PC-3 (cell line): ENCODE data around the gene CUEDC2. TPM values are rescaled to one million over a fixed set of nuclear protein-coding genes. Genes with fewer than 3 reads are reported as not detected.

Source experiments
- ATAC-seq: fragments of 200-7000 bp; cut with Tn5 transposase; 2 replicates; pipeline ENCODE4 v1.9.1; 2020; ENCODE audit warnings: mild to moderate bottlenecking, moderate library complexity
- BruUV-seq: library from RNA; stranded (reverse); fragments of 400-500 nt; replicated peaks from 2 replicates; lab custom pipeline; 2021; lab: Mats Ljungman, UMichigan
- CTCF ChIA-PET: fragments of 300-600 bp; sonication (Branson Sonifier 250); formaldehyde crosslinking; loops from one replicate; lab custom pipeline; 2022; ENCODE audit warnings: antibody characterized with exemption; lab: Charles Lee
- POLR2A ChIA-PET: fragments of 300-600 bp; sonication (Branson Sonifier 250); formaldehyde crosslinking; loops from one replicate; lab custom pipeline; 2022; ENCODE audit warnings: antibody characterized with exemption; ENCODE audit not compliant: unreplicated experiment; lab: Charles Lee
- DNase-seq: peaks from one replicate; pipeline ENCODE4 v3.0.0-alpha.2; 2015
- H2AFZ ChIP-seq: fragments of 300-600 bp; sonication (generic); 2 replicates; pipeline ENCODE4 v1.6.0; 2016; ENCODE audit warnings: antibody characterized with exemption, low read length
- H3F3A ChIP-seq: fragments of 300-600 bp; sonication (generic); one replicate; pipeline ENCODE4 v1.6.0; 2017; ENCODE audit warnings: antibody characterized with exemption, low read length, control low read depth, mild to moderate bottlenecking; ENCODE audit not compliant: unreplicated experiment
- H3K27ac ChIP-seq: fragments of 300-600 bp; sonication (generic); 2 replicates; pipeline ENCODE4 v1.5.1; 2016; ENCODE audit warnings: mild to moderate bottlenecking, low read length
- H3K27me3 ChIP-seq: fragments of 300-600 bp; sonication (generic); 2 replicates; pipeline ENCODE4 v1.6.1; 2016; ENCODE audit warnings: low read length, mixed read lengths
- H3K36me3 ChIP-seq: fragments of 300-600 bp; sonication (generic); 2 replicates; pipeline ENCODE4 v1.6.1; 2016; ENCODE audit warnings: low read depth, mixed run types, low read length, mixed read lengths
- H3K4me1 ChIP-seq: fragments of 300-600 bp; sonication (generic); 2 replicates; pipeline ENCODE4 v1.5.1; 2016; ENCODE audit warnings: low read length; ENCODE audit not compliant: insufficient read depth
- H3K4me2 ChIP-seq: fragments of 300-600 bp; sonication (generic); 2 replicates; pipeline ENCODE4 v1.6.0; 2016; ENCODE audit warnings: low read length
- H3K4me3 ChIP-seq: fragments of 300-600 bp; sonication (generic); 2 replicates; pipeline ENCODE4 v1.5.1; 2016; ENCODE audit warnings: mild to moderate bottlenecking, low read length, mixed read lengths
- H3K79me2 ChIP-seq: fragments of 300-600 bp; sonication (generic); 2 replicates; pipeline ENCODE4 v1.6.1; 2017; ENCODE audit warnings: low read length, mixed read lengths
- H3K9ac ChIP-seq: fragments of 300-600 bp; sonication (generic); 2 replicates; pipeline ENCODE4 v1.6.0; 2016; ENCODE audit warnings: mild to moderate bottlenecking, low read length
- H3K9me2 ChIP-seq: fragments of 300-600 bp; sonication (generic); replicated peaks from 2 replicates; pipeline ENCODE4 v1.6.1; 2016; ENCODE audit warnings: mixed run types, low read length, mixed read lengths
- H3K9me3 ChIP-seq: fragments of 300-600 bp; sonication (generic); 2 replicates; pipeline ENCODE4 v1.6.1; 2016; ENCODE audit warnings: low read length, mixed read lengths
- H4K20me1 ChIP-seq: fragments of 300-600 bp; sonication (generic); 2 replicates; pipeline ENCODE4 v1.6.1; 2016; ENCODE audit warnings: low read length, mixed read lengths
- EZH2 ChIP-seq: fragments of 300-600 bp; sonication (generic); IDR thresholded peaks from one replicate; pipeline ENCODE4 v1.6.1; 2017; ENCODE audit warnings: antibody characterized with exemption, mild to moderate bottlenecking, low read length; ENCODE audit not compliant: unreplicated experiment
- EZH2phosphoT487 ChIP-seq: fragments of 300-600 bp; sonication (generic); IDR thresholded peaks from 2 replicates; pipeline ENCODE4 v1.6.1; 2018; ENCODE audit warnings: mild to moderate bottlenecking, antibody characterized with exemption, low read length, borderline replicate concordance
- intact Hi-C: fragments of 100-400 bp; cut with micrococcal nuclease; formaldehyde crosslinking; loops from 2 replicates; pipeline ENCODE4 v1.9.0; 2023
- total RNA-seq: library from RNA; depleted of rRNA; stranded (reverse); fragments of >200 nt; gene quantifications from 2 replicates; pipeline ENCODE4 v1.2.3, GENCODE V29; 2014
- TF ChIP-seq, protein P1 (sequence below): fragments of 300-600 bp; sonication (generic); conservative IDR thresholded peaks from 2 replicates; pipeline ENCODE4 v1.5.1; 2017; ENCODE audit warnings: antibody characterized with exemption, low read depth, mild to moderate bottlenecking, low read length

Gene CUEDC2
- total RNA-seq, 1 experiment from 2014 or later: 51.4 TPM

DNA sequence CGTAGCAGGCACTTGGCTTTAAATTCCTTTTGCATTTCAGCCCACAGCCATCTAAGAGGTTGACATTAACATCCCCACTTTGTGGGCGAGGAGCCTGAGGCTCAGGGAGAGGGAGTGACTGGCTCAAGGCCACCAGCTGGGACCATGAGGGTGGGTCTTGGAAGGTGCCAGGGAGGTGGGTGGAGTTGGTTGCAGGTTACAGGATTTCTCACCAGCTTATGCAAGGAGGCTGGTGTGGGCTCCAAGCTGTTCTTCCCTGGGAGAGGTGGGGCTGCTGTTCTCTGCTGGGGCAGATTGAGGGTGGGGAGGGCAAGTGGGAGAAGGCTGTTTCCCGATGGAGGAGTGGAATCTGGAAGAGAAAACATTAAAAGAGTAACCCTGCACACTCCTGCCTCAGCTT lies 33.1 kb upstream of the CUEDC2 start:
- DNase-seq (no peak), ATAC-seq (no peak)
- no TSS peak for BruUV-seq
- ChIA-PET CTCF (no interaction called here), POLR2A (no interaction called here)
- Histone ChIP-seq H3K27ac (no peak overlapping the region), H3K4me3 (no peak overlapping the region), H3K9ac (no peak overlapping the region), H3K4me1 (peaks cover 6% of the 10 kb centered on the region; the same call in 1 of the 2 replicates), H3K79me2 (no peaks in the 10 kb centered on the region), H3F3A (no peaks in the 10 kb centered on the region), H4K20me1 (no peaks in the 10 kb centered on the region), H2AFZ (no peak overlapping the region), H3K9me3 (no peaks in the 10 kb centered on the region), H3K9me2 (no peaks in the 10 kb centered on the region), H3K4me2 (no peak overlapping the region), H3K36me3 (no peaks in the 10 kb centered on the region), H3K27me3 (no peaks in the 10 kb centered on the region)
- intact Hi-C loops: no loop called here
- TF ChIP-seq, protein P1, sequence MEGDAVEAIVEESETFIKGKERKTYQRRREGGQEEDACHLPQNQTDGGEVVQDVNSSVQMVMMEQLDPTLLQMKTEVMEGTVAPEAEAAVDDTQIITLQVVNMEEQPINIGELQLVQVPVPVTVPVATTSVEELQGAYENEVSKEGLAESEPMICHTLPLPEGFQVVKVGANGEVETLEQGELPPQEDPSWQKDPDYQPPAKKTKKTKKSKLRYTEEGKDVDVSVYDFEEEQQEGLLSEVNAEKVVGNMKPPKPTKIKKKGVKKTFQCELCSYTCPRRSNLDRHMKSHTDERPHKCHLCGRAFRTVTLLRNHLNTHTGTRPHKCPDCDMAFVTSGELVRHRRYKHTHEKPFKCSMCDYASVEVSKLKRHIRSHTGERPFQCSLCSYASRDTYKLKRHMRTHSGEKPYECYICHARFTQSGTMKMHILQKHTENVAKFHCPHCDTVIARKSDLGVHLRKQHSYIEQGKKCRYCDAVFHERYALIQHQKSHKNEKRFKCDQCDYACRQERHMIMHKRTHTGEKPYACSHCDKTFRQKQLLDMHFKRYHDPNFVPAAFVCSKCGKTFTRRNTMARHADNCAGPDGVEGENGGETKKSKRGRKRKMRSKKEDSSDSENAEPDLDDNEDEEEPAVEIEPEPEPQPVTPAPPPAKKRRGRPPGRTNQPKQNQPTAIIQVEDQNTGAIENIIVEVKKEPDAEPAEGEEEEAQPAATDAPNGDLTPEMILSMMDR: no peak

DNA sequence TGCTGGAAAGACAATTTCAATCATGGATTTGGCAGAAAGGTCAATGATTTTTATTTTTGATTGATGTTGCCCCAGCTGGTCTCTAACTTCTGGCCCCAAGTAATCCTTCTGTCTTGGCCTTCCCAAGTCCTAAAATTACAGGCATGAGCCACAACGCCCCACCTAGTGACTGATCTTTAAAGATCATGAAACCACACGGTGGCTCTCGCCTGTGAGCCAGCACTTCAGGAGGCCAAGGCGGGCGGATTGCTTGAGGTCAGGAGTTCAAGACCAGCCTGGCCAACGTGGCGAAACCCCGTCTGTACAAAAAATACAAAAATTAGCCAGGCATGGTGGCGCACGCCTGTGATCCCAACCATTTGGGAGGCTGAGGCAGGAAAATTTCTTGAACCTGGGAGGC lies 31.6 kb upstream of the CUEDC2 start:
- no peak for ATAC-seq
- ChIA-PET CTCF (no interaction called here), POLR2A (no interaction called here)
- Histone ChIP-seq H3K9me2 (no peaks in the 10 kb centered on the region), H3K4me1 (peaks cover 6% of the 10 kb centered on the region; the same call in 1 of the 2 replicates), H2AFZ (no peak overlapping the region), H3K27me3 (no peaks in the 10 kb centered on the region), H3K36me3 (no peaks in the 10 kb centered on the region), H4K20me1 (no peaks in the 10 kb centered on the region), H3K4me3 (no peak overlapping the region), H3F3A (no peaks in the 10 kb centered on the region), H3K4me2 (no peak overlapping the region), H3K27ac (no peak overlapping the region), H3K9me3 (no peaks in the 10 kb centered on the region), H3K79me2 (no peaks in the 10 kb centered on the region), H3K9ac (no peak overlapping the region)
- intact Hi-C loops: no loop called here
- no peak for DNase-seq
- no TSS peak for BruUV-seq
- TF ChIP-seq, protein P1: no peak
- TF ChIP-seq EZH2phosphoT487 (no peak), EZH2 (no peak)

DNA sequence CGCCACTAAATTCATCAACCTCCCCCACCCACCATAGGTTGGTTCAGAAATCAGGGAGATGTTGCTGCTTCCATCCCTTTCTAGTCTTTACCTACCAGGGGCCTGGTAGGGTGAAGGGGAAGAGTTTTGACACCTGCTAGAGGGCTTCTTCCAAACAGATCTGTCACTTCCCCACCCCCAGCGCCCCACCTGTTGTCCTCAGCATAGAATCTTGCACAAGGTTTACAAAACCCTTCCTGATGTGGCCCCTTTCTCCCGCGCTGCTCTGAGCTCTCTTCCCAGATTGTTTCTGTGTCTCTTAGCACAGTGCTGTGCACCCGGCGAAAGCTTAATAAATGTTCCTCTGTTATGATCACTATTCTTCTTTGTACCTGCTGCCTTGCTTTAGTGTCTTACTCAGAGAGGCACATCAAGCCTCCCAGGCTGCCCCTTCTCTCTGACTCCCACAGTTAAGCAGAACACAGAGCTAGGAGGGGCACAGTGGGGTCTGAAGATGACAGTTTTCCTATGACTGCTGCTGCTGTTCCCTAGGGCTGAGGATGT lies 30.2 kb upstream of the CUEDC2 start:
- no peaks in the 10 kb centered on the region for H3K27me3 ChIP-seq
- H3K9ac ChIP-seq: no peak overlapping the region
- intact Hi-C loops: no loop called here
- no peaks in the 10 kb centered on the region for H3K9me2 ChIP-seq
- no peak overlapping the region for H3K4me3 ChIP-seq
- no peaks in the 10 kb centered on the region for H3K79me2 ChIP-seq
- H4K20me1 ChIP-seq: no peaks in the 10 kb centered on the region
- no peak overlapping the region for H3K27ac ChIP-seq
- DNase-seq (no peak), ATAC-seq (no peak)
- ChIA-PET POLR2A (no interaction called here), CTCF (no interaction called here)
- no peak overlapping the region for H3K4me2 ChIP-seq
- BruUV-seq: no TSS peak
- TF ChIP-seq, protein P1: no peak
- no peak for TF ChIP-seq EZH2phosphoT487
- no peak for TF ChIP-seq EZH2
- no peak overlapping the region for H2AFZ ChIP-seq
- H3K4me1 ChIP-seq: peaks cover 6% of the 10 kb centered on the region; the same call in 1 of the 2 replicates
- H3K36me3 ChIP-seq: no peaks in the 10 kb centered on the region
- H3K9me3 ChIP-seq: no peaks in the 10 kb centered on the region
- no peaks in the 10 kb centered on the region for H3F3A ChIP-seq
